Large intestine (tissue), 3 donors: ENCODE results near the gene C14orf119. TPM values are rescaled to one million over a fixed set of nuclear protein-coding genes. Genes with fewer than 3 reads are reported as not detected.

Experiments used
- DNase-seq, 2 donors: peaks; one replicate each; pipeline versions ENCODE4 v3.0.0 to v3.0.0-alpha.2; 2013
- H3K27ac ChIP-seq: one replicate; pipeline ENCODE4 v1.5.1; 2013; ENCODE audit warnings: low read length
- H3K27me3 ChIP-seq: 2 replicates; pipeline ENCODE4 v1.6.1; 2013; ENCODE audit warnings: low read length; ENCODE audit not compliant: control insufficient read depth, insufficient read depth
- H3K36me3 ChIP-seq: 2 replicates; pipeline ENCODE4 v1.6.1; 2013; ENCODE audit warnings: low read length; ENCODE audit not compliant: control insufficient read depth, insufficient read depth
- H3K4me1 ChIP-seq: one replicate; pipeline ENCODE4 v1.6.1; 2013; ENCODE audit warnings: low read length; ENCODE audit not compliant: control insufficient read depth, insufficient read depth
- H3K4me3 ChIP-seq: one replicate; pipeline ENCODE4 v1.5.1; 2013; ENCODE audit warnings: low read length
- H3K9me3 ChIP-seq: one replicate; pipeline ENCODE4 v1.6.1; 2013; ENCODE audit warnings: mild to moderate bottlenecking, low read depth, low read length, moderate library complexity; ENCODE audit not compliant: control insufficient read depth
- whole genome bisulfite sequencing: methylation state at CpG from one replicate; pipeline ENCODE4 v1.1.5; 2013; ENCODE audit warnings: low lambda C conversion rate; ENCODE audit not compliant: insufficient coverage; 5-methylcytosine and 5-hydroxymethylcytosine counted together
- polyA plus RNA-seq: library from polyadenylated mRNA; unstranded; fragments of 120-200 nt; gene quantifications from one replicate; pipeline ENCODE4 v1.2.1, GENCODE V29; 2013

The C14orf119 gene
- polyA plus RNA-seq, 1 donor, result 60.9 TPM

GRCh38 chr14:23127861-23128260 lies 32.6 kb downstream of the C14orf119 start:
- no peak overlapping the region for H3K27ac ChIP-seq
- peaks cover 2% of the 10 kb centered on the region for H3K4me1 ChIP-seq
- no peak overlapping the region for H3K4me3 ChIP-seq
- no peak for DNase-seq
- H3K36me3 ChIP-seq, result peaks cover 43% of the 10 kb centered on the region
- no peaks in the 10 kb centered on the region for H3K27me3 ChIP-seq
- no CpG with 5 or more reads among the region's 3 CpGs for WGBS
- no peaks in the 10 kb centered on the region for H3K9me3 ChIP-seq

DNA sequence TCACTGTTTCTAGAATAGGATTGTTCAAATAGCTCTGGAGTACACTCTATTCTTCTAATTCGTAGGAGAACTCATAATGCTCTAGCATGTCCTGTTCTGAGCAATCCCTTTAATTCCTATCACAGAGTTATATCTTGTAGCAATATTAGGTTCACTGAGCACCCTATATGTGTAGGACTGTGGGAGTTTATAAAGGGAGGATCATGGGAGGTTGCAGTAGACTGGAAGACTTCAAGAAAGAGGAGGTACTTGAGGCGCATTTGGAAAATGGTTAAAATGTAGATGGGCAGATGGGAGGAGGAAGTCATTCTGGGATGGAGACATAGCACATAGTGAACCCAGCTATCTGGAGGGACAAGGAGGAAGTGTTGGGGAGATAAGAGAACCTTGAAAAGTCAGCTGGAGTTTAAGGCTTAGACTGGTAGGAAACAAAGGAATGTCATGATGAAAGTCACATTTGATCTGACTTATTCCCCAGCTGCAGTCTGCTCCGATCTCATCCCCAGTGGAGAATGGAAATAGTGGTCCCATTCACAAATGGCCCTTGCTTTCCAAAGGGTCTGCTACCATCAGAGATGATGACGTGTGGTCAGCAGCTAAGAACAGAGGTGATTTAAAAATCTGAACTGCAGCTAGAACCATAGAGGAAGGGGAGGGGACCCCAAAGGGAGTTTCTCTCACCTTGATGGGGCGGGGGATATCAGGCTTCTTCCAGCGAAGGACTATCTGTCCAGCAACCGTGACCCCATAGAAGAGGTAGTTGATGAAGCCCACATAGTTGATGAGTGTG lies 33.9 kb downstream of the C14orf119 start:
- peaks cover 43% of the 10 kb centered on the region for H3K36me3 ChIP-seq
- H3K4me1 ChIP-seq, result no peaks in the 10 kb centered on the region
- DNase-seq, result no peak
- no peaks in the 10 kb centered on the region for H3K27me3 ChIP-seq
- no peaks in the 10 kb centered on the region for H3K9me3 ChIP-seq
- no peak overlapping the region for H3K4me3 ChIP-seq
- WGBS, result no CpG with 5 or more reads among the region's 7 CpGs
- no peak overlapping the region for H3K27ac ChIP-seq

- Histone ChIP-seq H3K36me3 (peaks cover 43% of the 10 kb centered on the region), H3K4me1 (no peaks in the 10 kb centered on the region), H3K9me3 (no peaks in the 10 kb centered on the region), H3K27ac (no peak overlapping the region), H3K4me3 (no peak overlapping the region), H3K27me3 (no peaks in the 10 kb centered on the region)
- 90% methylated on average over 2 of the region's 7 CpGs for WGBS
- no peak for DNase-seq
Measured at GRCh38 chr14:23129759-23130316, 34.5 kb downstream of the C14orf119 start.

DNA sequence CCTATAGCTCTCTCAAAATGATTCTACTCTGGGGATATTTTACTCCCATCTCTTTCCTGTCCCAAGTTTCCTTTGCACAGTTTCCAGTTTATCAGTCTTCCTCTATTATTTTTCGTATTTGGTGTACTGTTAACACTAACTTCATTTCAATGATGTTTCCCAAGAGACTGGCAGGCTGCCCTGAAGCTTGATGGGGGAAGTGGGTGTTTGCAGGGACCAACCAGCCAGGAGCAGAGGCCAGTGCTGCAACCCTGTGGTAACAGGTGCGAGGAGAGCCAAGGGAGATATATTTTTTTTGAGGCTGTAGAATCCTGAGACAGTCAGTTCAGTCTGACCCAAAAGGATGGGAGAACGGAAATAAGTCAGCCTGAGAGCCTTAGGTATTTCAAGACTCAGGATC lies 35.6 kb downstream of the C14orf119 start:
- no peaks in the 10 kb centered on the region for H3K27me3 ChIP-seq
- no CpG with 5 or more reads among the region's 3 CpGs for WGBS
- DNase-seq, result no peak
- H3K4me3 ChIP-seq, result no peak overlapping the region
- H3K4me1 ChIP-seq, result no peaks in the 10 kb centered on the region
- no peak overlapping the region for H3K27ac ChIP-seq
- H3K36me3 ChIP-seq, result peaks cover 43% of the 10 kb centered on the region
- no peaks in the 10 kb centered on the region for H3K9me3 ChIP-seq

GRCh38 chr14:23131482-23131881 lies 36.2 kb downstream of the C14orf119 start:
- H3K36me3 ChIP-seq, result peaks cover 44% of the 10 kb centered on the region
- no peaks in the 10 kb centered on the region for H3K27me3 ChIP-seq
- H3K27ac ChIP-seq, result no peak overlapping the region
- no peaks in the 10 kb centered on the region for H3K9me3 ChIP-seq
- H3K4me1 ChIP-seq, result no peaks in the 10 kb centered on the region
- WGBS, result no CpG with 5 or more reads among the region's 5 CpGs
- no peak overlapping the region for H3K4me3 ChIP-seq
- no peak for DNase-seq

- no peak overlapping the region for H3K4me3 ChIP-seq
- H3K9me3 ChIP-seq, result no peaks in the 10 kb centered on the region
- no peak for DNase-seq
- peaks cover 43% of the 10 kb centered on the region for H3K36me3 ChIP-seq
- H3K4me1 ChIP-seq, result no peaks in the 10 kb centered on the region
- no peak overlapping the region for H3K27ac ChIP-seq
- no peaks in the 10 kb centered on the region for H3K27me3 ChIP-seq
- 100% methylated on average over 2 of the region's 8 CpGs for WGBS
Measured at GRCh38 chr14:23132970-23133369, 37.7 kb downstream of the C14orf119 start.

DNA sequence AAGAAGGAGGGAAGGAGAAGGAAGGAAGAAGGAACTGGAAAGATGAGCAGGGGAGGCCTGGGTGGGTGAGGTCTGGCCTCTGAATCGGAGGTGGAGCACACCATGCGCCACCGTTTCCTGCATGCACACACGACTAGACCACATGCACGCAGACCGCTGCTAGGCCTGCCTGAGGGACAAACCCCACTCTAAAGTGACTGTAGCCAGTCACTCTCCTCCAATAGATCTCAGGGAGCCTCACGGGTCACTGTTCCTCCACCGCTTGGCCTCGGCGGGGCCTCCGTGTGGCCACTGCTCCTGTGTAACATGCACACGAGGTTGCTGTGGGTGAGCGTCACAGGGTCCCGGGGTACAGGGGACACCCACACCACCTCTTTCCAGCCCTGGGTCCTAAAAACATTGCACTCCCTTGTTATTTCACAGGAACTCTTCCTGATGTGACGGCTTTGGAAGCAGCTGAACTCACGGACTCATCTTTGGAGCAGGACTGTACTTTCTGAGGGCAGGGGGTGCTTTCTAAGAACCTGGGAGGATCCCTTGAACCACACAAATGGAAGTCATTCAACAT lies 41.3 kb downstream of the C14orf119 start:
- no CpG with 5 or more reads among the region's 16 CpGs for WGBS

GRCh38 chr14:23137192-23137812 lies 42.0 kb downstream of the C14orf119 start:
- Histone ChIP-seq H3K36me3 (peaks cover 45% of the 10 kb centered on the region), H3K27me3 (no peaks in the 10 kb centered on the region), H3K4me1 (no peaks in the 10 kb centered on the region), H3K27ac (no peak overlapping the region), H3K9me3 (no peaks in the 10 kb centered on the region), H3K4me3 (no peak overlapping the region)
- DNase-seq, result no peak
- no CpG with 5 or more reads among the region's 11 CpGs for WGBS

More for the DNA sequence above, 41.3 kb downstream of the C14orf119 start:
- Histone ChIP-seq H3K9me3 (no peaks in the 10 kb centered on the region), H3K36me3 (peaks cover 44% of the 10 kb centered on the region), H3K4me3 (no peak overlapping the region), H3K27me3 (no peaks in the 10 kb centered on the region), H3K27ac (no peak overlapping the region), H3K4me1 (no peaks in the 10 kb centered on the region)
- no peak for DNase-seq

DNA sequence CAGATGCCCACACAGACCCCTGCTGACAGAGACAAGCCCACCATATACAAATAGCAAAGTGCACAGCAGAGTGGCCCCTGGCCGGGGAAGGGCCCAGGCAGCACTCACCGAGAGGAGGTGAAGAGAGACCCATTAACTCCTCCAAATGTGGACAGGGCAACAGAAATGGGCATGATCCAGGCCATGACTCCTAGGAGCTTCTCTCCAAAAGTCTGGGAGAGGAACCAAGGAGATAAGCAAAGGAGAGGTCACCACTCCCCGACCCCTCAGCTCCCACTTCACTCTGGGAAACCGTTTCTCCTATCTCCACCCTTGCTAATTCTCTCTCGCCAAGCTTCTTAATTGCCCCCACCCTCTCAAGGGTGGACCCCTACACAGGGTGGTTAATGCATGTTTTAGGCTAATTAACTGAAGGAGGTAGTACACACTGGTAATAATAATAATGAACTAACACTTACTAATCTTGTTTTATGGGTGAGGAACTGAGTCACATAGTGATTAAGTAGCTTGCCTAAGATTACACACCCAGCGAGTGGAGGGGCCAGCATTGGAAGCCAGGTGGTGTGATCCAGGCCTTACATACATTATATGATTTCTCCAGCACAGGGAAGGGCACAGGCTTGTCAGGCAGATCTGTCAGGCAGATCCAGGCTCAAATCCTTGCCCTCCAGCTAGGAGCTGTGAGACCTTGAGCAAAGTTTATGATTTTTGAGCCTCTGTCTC lies 42.7 kb downstream of the C14orf119 start:
- no peaks in the 10 kb centered on the region for H3K4me1 ChIP-seq
- no peaks in the 10 kb centered on the region for H3K27me3 ChIP-seq
- no peak overlapping the region for H3K27ac ChIP-seq
- WGBS, result 50% methylated on average over 1 of the region's 6 CpGs
- no peak overlapping the region for H3K4me3 ChIP-seq
- no peak for DNase-seq
- peaks cover 50% of the 10 kb centered on the region for H3K36me3 ChIP-seq
- H3K9me3 ChIP-seq, result no peaks in the 10 kb centered on the region

- H3K27ac ChIP-seq, result no peak overlapping the region
- no peaks in the 10 kb centered on the region for H3K4me1 ChIP-seq
- no peak overlapping the region for H3K4me3 ChIP-seq
- DNase-seq, result no peak
- no peaks in the 10 kb centered on the region for H3K9me3 ChIP-seq
- H3K36me3 ChIP-seq, result peaks cover 54% of the 10 kb centered on the region
- H3K27me3 ChIP-seq, result no peaks in the 10 kb centered on the region
- WGBS, result no CpG with 5 or more reads among the region's 2 CpGs
Measured at GRCh38 chr14:23139874-23140273, 44.6 kb downstream of the C14orf119 start.
